Measurements from ENCODE around the gene SLC44A1. TPM values are rescaled to one million over a fixed set of nuclear protein-coding genes. Genes with fewer than 3 reads are reported as not detected.
A peak's percentile ranks its signal among the peaks of the same experiment; 100 is the strongest.

SLC44A1 gene
- total RNA-seq, 1 donor from 2014 or later: 9.6 TPM

DNA sequence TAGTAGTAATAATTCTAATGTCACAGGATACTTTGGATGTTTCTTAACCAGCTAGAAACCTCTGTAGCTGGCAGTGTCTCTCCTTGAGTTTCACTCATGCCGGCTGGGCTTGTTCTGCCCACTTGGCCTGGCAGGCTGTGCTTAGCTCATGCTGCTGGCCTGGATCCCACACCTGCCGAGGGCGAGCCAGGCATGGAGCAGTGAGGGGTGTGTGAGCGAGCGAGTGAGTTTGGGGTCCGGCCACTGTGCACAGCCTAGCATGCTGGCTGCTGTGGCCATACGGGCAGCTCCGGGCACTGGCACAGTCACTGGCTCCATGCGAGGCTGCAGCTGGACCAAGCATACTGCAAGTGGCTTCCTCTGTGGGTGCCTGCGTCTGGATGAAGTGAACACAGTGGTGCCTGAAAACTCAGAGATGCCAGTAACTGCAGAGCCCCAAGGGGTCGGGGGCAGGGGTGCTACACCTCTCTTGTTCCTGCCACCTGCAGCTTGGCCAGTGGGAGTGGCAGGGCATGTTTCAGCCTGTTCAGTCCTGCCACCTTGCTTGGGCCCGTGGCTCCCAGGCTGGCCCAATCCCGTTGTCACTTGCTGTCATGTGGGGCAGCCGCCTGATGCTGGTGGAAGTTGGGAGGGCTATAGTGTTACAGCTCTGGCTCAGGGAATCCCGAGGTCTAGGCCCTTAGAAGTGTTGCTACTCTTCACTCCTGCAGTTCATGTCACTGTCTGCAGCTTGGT is 213.3 kb downstream of the SLC44A1 start:
- H3K4me3 Mint-ChIP-seq (ENCODE audit: unreplicated experiment): no peak overlapping the region

GRCh38 chr9:105458404-105458803 is 214.0 kb downstream of the SLC44A1 start:
- DNase-seq: no peak
- peaks cover 2% of the 10 kb centered on the region for H3K4me1 Mint-ChIP-seq (ENCODE audit: low read depth, unreplicated experiment)
- H3K27me3 Mint-ChIP-seq (ENCODE audit: unreplicated experiment): no peaks in the 10 kb centered on the region
- H3K4me3 Mint-ChIP-seq (ENCODE audit: unreplicated experiment): peak overlapping the region; percentile 25
- TF ChIP-seq CTCF (IDR thresholded peaks at IDR 0.05; ENCODE audit: partially characterized antibody, unreplicated experiment): no peak
- H3K27ac Mint-ChIP-seq (ENCODE audit: unreplicated experiment): no peak overlapping the region
- H3K9me3 Mint-ChIP-seq (ENCODE audit: unreplicated experiment): no peaks in the 10 kb centered on the region
- H3K36me3 Mint-ChIP-seq (ENCODE audit: unreplicated experiment): peaks cover 5% of the 10 kb centered on the region

More for the DNA sequence above, 213.3 kb downstream of the SLC44A1 start:
- Mint-ChIP-seq H3K36me3 (ENCODE audit: unreplicated experiment) (peaks cover 5% of the 10 kb centered on the region), H3K9me3 (ENCODE audit: unreplicated experiment) (no peaks in the 10 kb centered on the region), H3K27me3 (ENCODE audit: unreplicated experiment) (no peaks in the 10 kb centered on the region), H3K27ac (ENCODE audit: unreplicated experiment) (no peak overlapping the region), H3K4me1 (ENCODE audit: low read depth, unreplicated experiment) (peaks cover 2% of the 10 kb centered on the region)
- no peak for DNase-seq
- TF ChIP-seq CTCF (IDR thresholded peaks at IDR 0.05; ENCODE audit: partially characterized antibody, unreplicated experiment): no peak

- H3K27ac Mint-ChIP-seq (ENCODE audit: unreplicated experiment): no peak overlapping the region
- no peak for DNase-seq
- H3K36me3 Mint-ChIP-seq (ENCODE audit: unreplicated experiment): peaks cover 5% of the 10 kb centered on the region
- no peaks in the 10 kb centered on the region for H3K9me3 Mint-ChIP-seq (ENCODE audit: unreplicated experiment)
- no peak overlapping the region for H3K4me3 Mint-ChIP-seq (ENCODE audit: unreplicated experiment)
- no peaks in the 10 kb centered on the region for H3K27me3 Mint-ChIP-seq (ENCODE audit: unreplicated experiment)
- peaks cover 2% of the 10 kb centered on the region for H3K4me1 Mint-ChIP-seq (ENCODE audit: low read depth, unreplicated experiment)
- TF ChIP-seq CTCF (IDR thresholded peaks at IDR 0.05; ENCODE audit: partially characterized antibody, unreplicated experiment): no peak
These were observed 214.9 kb downstream of the SLC44A1 start for GRCh38 chr9:105459336-105459735.

DNA sequence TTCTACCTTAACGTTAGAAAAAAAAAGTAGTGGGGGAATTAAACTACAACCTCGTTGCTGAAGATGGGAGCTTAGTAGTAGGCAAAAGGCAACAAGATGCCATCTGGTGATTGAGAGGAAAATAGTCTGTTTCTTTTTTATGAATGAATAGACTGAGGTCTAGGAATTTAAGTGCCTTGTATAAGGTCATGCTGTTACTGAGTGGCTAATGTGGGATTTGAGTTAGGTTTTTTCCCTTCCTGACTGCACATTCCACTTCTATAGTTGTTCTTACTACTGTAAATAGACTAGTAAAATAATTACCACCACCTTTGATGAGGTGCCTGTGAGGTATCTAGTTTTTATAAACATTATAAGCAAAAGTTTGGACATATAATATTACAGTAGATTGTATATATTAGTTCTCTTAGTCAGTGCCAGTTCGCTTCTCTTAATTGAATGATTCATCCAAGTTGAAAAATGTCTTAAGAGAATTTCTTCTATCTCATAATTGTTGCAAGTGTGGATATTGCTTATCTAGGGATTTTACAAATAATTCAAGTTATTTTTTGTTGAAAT is 222.5 kb downstream of the SLC44A1 start:
- Mint-ChIP-seq H3K36me3 (ENCODE audit: unreplicated experiment) (peaks cover 28% of the 10 kb centered on the region), H3K4me1 (ENCODE audit: low read depth, unreplicated experiment) (no peaks in the 10 kb centered on the region), H3K27me3 (ENCODE audit: unreplicated experiment) (peaks cover 3% of the 10 kb centered on the region), H3K9me3 (ENCODE audit: unreplicated experiment) (no peaks in the 10 kb centered on the region), H3K27ac (ENCODE audit: unreplicated experiment) (no peak overlapping the region), H3K4me3 (ENCODE audit: unreplicated experiment) (no peak overlapping the region)
- TF ChIP-seq CTCF (IDR thresholded peaks at IDR 0.05; ENCODE audit: partially characterized antibody, unreplicated experiment): no peak
- DNase-seq: no peak

GRCh38 chr9:105468875-105469274 is 224.4 kb downstream of the SLC44A1 start:
- no peaks in the 10 kb centered on the region for H3K9me3 Mint-ChIP-seq (ENCODE audit: unreplicated experiment)
- H3K27me3 Mint-ChIP-seq (ENCODE audit: unreplicated experiment): peaks cover 3% of the 10 kb centered on the region
- DNase-seq: no peak
- H3K4me1 Mint-ChIP-seq (ENCODE audit: low read depth, unreplicated experiment): no peaks in the 10 kb centered on the region
- H3K36me3 Mint-ChIP-seq (ENCODE audit: unreplicated experiment): peaks cover 28% of the 10 kb centered on the region
- TF ChIP-seq CTCF (IDR thresholded peaks at IDR 0.05; ENCODE audit: partially characterized antibody, unreplicated experiment): no peak
- no peak overlapping the region for H3K4me3 Mint-ChIP-seq (ENCODE audit: unreplicated experiment)
- H3K27ac Mint-ChIP-seq (ENCODE audit: unreplicated experiment): no peak overlapping the region

All from glutamatergic neuron (in vitro differentiated cells).